Testis (tissue), 3 donors: Measurements from ENCODE around the gene STAC3. TPM values are rescaled to one million over a fixed set of nuclear protein-coding genes. Genes with fewer than 3 reads are reported as not detected.

ENCODE experiments used
- DNase-seq: peaks from one replicate; pipeline ENCODE4 v3.0.0-alpha.2; 2019
- H3K27ac ChIP-seq, 2 donors: fragments of 200-600 bp; sonication (generic); one replicate each; pipeline ENCODE4 v1.5.1; 2019
- H3K27me3 ChIP-seq: fragments of 200-600 bp; sonication (generic); one replicate; pipeline ENCODE4 v1.5.1; 2019
- H3K36me3 ChIP-seq: fragments of 200-600 bp; sonication (generic); one replicate; pipeline ENCODE4 v1.5.1; 2017; ENCODE audit warnings: low read depth; ENCODE audit errors: missing control alignments
- H3K4me1 ChIP-seq: fragments of 200-600 bp; sonication (generic); one replicate; pipeline ENCODE4 v1.5.1; 2019
- H3K4me3 ChIP-seq, 2 donors: fragments of 200-600 bp; sonication (generic); one replicate each; pipeline ENCODE4 v1.5.1; 2017 to 2019
- H3K9me3 ChIP-seq: fragments of 200-600 bp; sonication (generic); one replicate; pipeline ENCODE4 v1.5.1; 2017
- CTCF ChIP-seq, 3 experiments: fragments of 450-650 bp in 2 of 3; fragments of 200-600 bp in 1 of 3; sonication (generic) in 1 of 3; IDR thresholded peaks; one replicate each; pipeline ENCODE4 v1.5.1; 2016 to 2019; ENCODE audit warnings: antibody characterized with exemption in 3 of 3, mild to moderate bottlenecking in 2 of 3, moderate library complexity in 1 of 3
- POLR2A ChIP-seq: fragments of 450-650 bp; IDR thresholded peaks from one replicate; pipeline ENCODE4 v1.6.1; 2017; ENCODE audit warnings: antibody characterized with exemption, mild to moderate bottlenecking, moderate library complexity
- WGBS, 2 donors: methylation state at CpG; one replicate each; pipeline ENCODE4 v1.1.5; 2018; 5-methylcytosine and 5-hydroxymethylcytosine counted together
- intact Hi-C: fragments of 100-400 bp; cut with DNase I; formaldehyde crosslinking; loops from one replicate; pipeline ENCODE4 v1.15.1; 2023; ENCODE audit warnings: low total_unique reads
- microRNA counts, 2 donors: library from miRNA; unstranded; fragments of <30 nt; microRNA quantifications; one replicate each; lab custom pipeline; 2016
- microRNA-seq, 2 donors: library from miRNA; unstranded; fragments of <30 nt; microRNA quantifications; one replicate each; pipeline ENCODE4, GENCODE V29; 2016; ENCODE audit warnings: borderline number of aligned reads in 2 of 2, borderline replicate concordance in 1 of 2
- polyA plus RNA-seq: library from polyadenylated mRNA; stranded (reverse); fragments of 350-450 nt; fragmentation: Illumina TruSeq; extraction: RNeasy Lipid Tissue Mini Kit (QIAGEN cat#74804); gene quantifications from one replicate; pipeline ENCODE4 v1.2.3, GENCODE V29; 2014; ENCODE audit warnings: low read depth, low replicate concordance; ENCODE audit not compliant: insufficient read depth
- small RNA-seq, 2 donors: library from RNA; depleted of rRNA; stranded (forward); fragments of <200 nt; gene quantifications; one replicate each; pipeline ENCODE3, GENCODE V24; 2016
- total RNA-seq, 2 donors: library from RNA; depleted of rRNA; stranded (reverse); fragments of >200 nt; gene quantifications; one replicate each; pipeline ENCODE4 v1.2.3, GENCODE V29; 2016

The STAC3 gene
- total and polyA plus RNA-seq, 3 donors from 2014 or later, result 5.0 to 23.4 (median 12.0) TPM

GRCh38 chr12:57195611-57196371 is 55.2 kb downstream of the STAC3 start:
- TF ChIP-seq POLR2A, result no peak
- TF ChIP-seq CTCF (IDR thresholded peaks at IDR 0.05), result no peak
- intact Hi-C loops, result no loop called here
- 70 to 84% methylated on average over 2 to 29 of the region's 34 CpGs for WGBS, 2 donors
- no peaks in the 10 kb centered on the region for H3K4me1 ChIP-seq
- no peak for DNase-seq
- H3K9me3 ChIP-seq, result no peaks in the 10 kb centered on the region
- H3K36me3 ChIP-seq, result peaks cover 8% of the 10 kb centered on the region
- H3K27ac ChIP-seq, result no peak overlapping the region
- no peak overlapping the region for H3K4me3 ChIP-seq
- H3K27me3 ChIP-seq, result no peaks in the 10 kb centered on the region

GRCh38 chr12:57195186-57195585 is 55.8 kb downstream of the STAC3 start:
- 86 to 90% methylated on average over 9 to 19 of the region's 19 CpGs for WGBS, 2 donors
- Histone ChIP-seq H3K27ac (no peak overlapping the region), H3K36me3 (peaks cover 8% of the 10 kb centered on the region), H3K4me3 (no peak overlapping the region), H3K4me1 (no peaks in the 10 kb centered on the region), H3K27me3 (no peaks in the 10 kb centered on the region), H3K9me3 (no peaks in the 10 kb centered on the region)
- intact Hi-C loops, result no loop called here
- TF ChIP-seq POLR2A (no peak), CTCF (IDR thresholded peaks at IDR 0.05) (no peak)
- no peak for DNase-seq

GRCh38 chr12:57194253-57194652 is 56.7 kb downstream of the STAC3 start:
- no peak for TF ChIP-seq CTCF (IDR thresholded peaks at IDR 0.05)
- TF ChIP-seq POLR2A, result no peak
- peaks cover 6% of the 10 kb centered on the region for H3K36me3 ChIP-seq

GRCh38 chr12:57193706-57194245 is 57.2 kb downstream of the STAC3 start:
- no peak overlapping the region for H3K4me3 ChIP-seq
- intact Hi-C loops, result no loop called here
- no peak for DNase-seq
- TF ChIP-seq POLR2A (no peak), CTCF (IDR thresholded peaks at IDR 0.05) (no peak)
- 88 to 95% methylated on average over 5 to 19 of the region's 19 CpGs for WGBS, 2 donors
- no peaks in the 10 kb centered on the region for H3K27me3 ChIP-seq
- no peaks in the 10 kb centered on the region for H3K4me1 ChIP-seq
- H3K27ac ChIP-seq, result no peak overlapping the region
- H3K36me3 ChIP-seq, result peaks cover 4% of the 10 kb centered on the region
- no peaks in the 10 kb centered on the region for H3K9me3 ChIP-seq

More at GRCh38 chr12:57194253-57194652, 56.7 kb downstream of the STAC3 start:
- intact Hi-C loops, result no loop called here
- Histone ChIP-seq H3K4me3 (no peak overlapping the region), H3K4me1 (no peaks in the 10 kb centered on the region), H3K27me3 (no peaks in the 10 kb centered on the region), H3K27ac (no peak overlapping the region), H3K9me3 (no peaks in the 10 kb centered on the region)
- WGBS, 2 donors, result 96% methylated on average over 18 of the region's 18 CpGs; no CpG with 5 or more reads in 1 of the 2 donors
- DNase-seq, result no peak

MicroRNA genes within 50 kb of the gene (microRNA counts, 767-probe panel; counts per million panel counts)
- 0 to 152 counts per million in 2 donors for microRNA hsa-miR-1228-3p (lab: Ali Mortazavi, UCI)

Small RNAs within 50 kb of the gene (microRNA-seq; reads per million reads assigned to microRNA genes)
- gene MIR1228, result 1.4 to 2.1 reads per million in 2 donors

Small RNAs within 50 kb of the gene (small RNA-seq; reads per million reads assigned to genes)
- 0 to 0.37 reads per million in 2 donors for gene MIR1228

Other genes with a start within 250 kb of the STAC3 start
- gene ZBTB39, start 244.6 kb downstream of the STAC3 start, total RNA-seq, result 10 to 100 TPM; 21.0 to 21.7 TPM
- 15.3 TPM for gene ZBTB39, start 244.6 kb downstream of the STAC3 start, polyA plus RNA-seq
- gene TAC3, start 234.7 kb downstream of the STAC3 start, total RNA-seq, result 1 to 10 TPM; 2.5 to 2.9 TPM
- gene TAC3, start 234.7 kb downstream of the STAC3 start, polyA plus RNA-seq, result 3.9 TPM
- gene MYO1A, start 201.1 kb downstream of the STAC3 start, total RNA-seq, result 1 to 10 TPM; 5.9 to 7.6 TPM
- gene MYO1A, start 201.1 kb downstream of the STAC3 start, polyA plus RNA-seq, result 5.4 TPM
- 10 to 100 TPM; 18.1 to 18.2 TPM for gene NEMP1, start 172.4 kb downstream of the STAC3 start, total RNA-seq
- 15.9 TPM for gene NEMP1, start 172.4 kb downstream of the STAC3 start, polyA plus RNA-seq
- gene NAB2, start 162.1 kb downstream of the STAC3 start, total RNA-seq, result 10 to 100 TPM; 45.7 to 59.5 TPM
- gene NAB2, start 162.1 kb downstream of the STAC3 start, polyA plus RNA-seq, result 31.4 TPM
- gene STAT6, start 139.8 kb downstream of the STAC3 start, total RNA-seq, result 10 to 100 TPM; 66.2 to 81.5 TPM
- 53.2 TPM for gene STAT6, start 139.8 kb downstream of the STAC3 start, polyA plus RNA-seq
- gene LRP1, start 122.7 kb downstream of the STAC3 start, total RNA-seq, result 100 to 1,000 TPM; 135 to 200 TPM
- 82.4 TPM for gene LRP1, start 122.7 kb downstream of the STAC3 start, polyA plus RNA-seq
- not detected for gene LRP1-AS, start 103.6 kb downstream of the STAC3 start, total RNA-seq
- not detected for gene LRP1-AS, start 103.6 kb downstream of the STAC3 start, polyA plus RNA-seq
- gene NXPH4, start 34.4 kb downstream of the STAC3 start, total RNA-seq, result 1 to 10 TPM; 7.5 to 7.7 TPM
- gene NXPH4, start 34.4 kb downstream of the STAC3 start, polyA plus RNA-seq, result 1.8 TPM
- gene SHMT2, start 21.5 kb downstream of the STAC3 start, total RNA-seq, result 10 to 100 TPM; 25.9 to 33.9 TPM
- 24.8 TPM for gene SHMT2, start 21.5 kb downstream of the STAC3 start, polyA plus RNA-seq
- gene R3HDM2, start 179.9 kb upstream of the STAC3 start, total RNA-seq, result 10 to 100 TPM; 92.0 to 93.9 TPM
- gene R3HDM2, start 179.9 kb upstream of the STAC3 start, polyA plus RNA-seq, result 54.6 TPM
- gene INHBC, start 183.6 kb upstream of the STAC3 start, total RNA-seq, result 1 to 10 TPM; 1.8 to 3.1 TPM
- 2.1 TPM for gene INHBC, start 183.6 kb upstream of the STAC3 start, polyA plus RNA-seq
- gene INHBE, start 204.1 kb upstream of the STAC3 start, total RNA-seq, result under 1 TPM; 0.24 to 0.25 TPM
- 0.12 TPM for gene INHBE, start 204.1 kb upstream of the STAC3 start, polyA plus RNA-seq
- 10 to 100 TPM in 1 of 2 donors, 1 to 10 TPM in 1; 8.3 to 18.0 TPM for gene GLI1, start 208.6 kb upstream of the STAC3 start, total RNA-seq
- 9.3 TPM for gene GLI1, start 208.6 kb upstream of the STAC3 start, polyA plus RNA-seq
- 10 to 100 TPM; 24.8 to 29.2 TPM for gene ARHGAP9, start 228.7 kb upstream of the STAC3 start, total RNA-seq
- 111 TPM for gene ARHGAP9, start 228.7 kb upstream of the STAC3 start, polyA plus RNA-seq
- gene MARS1, start 236.9 kb upstream of the STAC3 start, total RNA-seq, result 100 to 1,000 TPM in 1 of 2 donors, 10 to 100 TPM in 1; 90.6 to 105 TPM
- 144 TPM for gene MARS1, start 236.9 kb upstream of the STAC3 start, polyA plus RNA-seq